Glomerular visceral epithelial cell (primary cell): Measurements from ENCODE around the gene GRHL1.

Source experiments
- DNase-seq: peaks from one replicate; pipeline ENCODE4 v3.0.0-alpha.2; 2016; ENCODE audit errors: extremely low spot score

The GRHL1 gene

DNA sequence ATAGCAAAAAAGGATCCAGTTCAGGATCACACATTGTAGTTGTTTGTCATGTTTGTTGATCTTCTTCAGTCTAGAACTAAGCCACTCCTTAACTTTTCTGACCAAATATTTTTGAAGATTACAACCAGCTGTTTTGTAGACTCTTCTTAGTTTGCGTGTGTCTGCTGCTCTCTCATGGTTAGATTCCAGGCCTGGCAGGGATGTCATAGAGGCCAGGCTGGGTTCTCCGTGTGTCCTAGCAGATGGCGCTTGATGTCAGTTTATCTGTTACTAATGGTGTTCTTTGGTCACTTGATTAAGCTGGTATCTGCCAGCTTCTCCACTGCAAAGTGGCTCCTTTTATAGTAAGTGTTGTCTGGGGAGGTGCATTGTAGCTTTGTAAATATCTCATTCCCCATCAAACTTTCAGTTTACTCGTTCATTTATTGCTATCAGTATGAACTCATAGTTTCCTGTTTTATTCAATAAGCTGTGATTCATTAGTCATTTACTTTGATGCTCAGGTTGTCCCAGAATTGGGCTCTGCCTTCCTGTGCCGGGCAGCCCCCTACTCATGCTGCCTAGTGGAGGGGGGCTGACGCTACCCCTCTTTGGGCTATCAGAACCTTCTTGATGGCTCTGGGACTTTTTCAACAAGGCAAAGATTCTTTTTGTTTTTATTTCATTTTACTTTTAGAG, 42.1 kb downstream of the GRHL1 start:
- no peak for DNase-seq

DNA sequence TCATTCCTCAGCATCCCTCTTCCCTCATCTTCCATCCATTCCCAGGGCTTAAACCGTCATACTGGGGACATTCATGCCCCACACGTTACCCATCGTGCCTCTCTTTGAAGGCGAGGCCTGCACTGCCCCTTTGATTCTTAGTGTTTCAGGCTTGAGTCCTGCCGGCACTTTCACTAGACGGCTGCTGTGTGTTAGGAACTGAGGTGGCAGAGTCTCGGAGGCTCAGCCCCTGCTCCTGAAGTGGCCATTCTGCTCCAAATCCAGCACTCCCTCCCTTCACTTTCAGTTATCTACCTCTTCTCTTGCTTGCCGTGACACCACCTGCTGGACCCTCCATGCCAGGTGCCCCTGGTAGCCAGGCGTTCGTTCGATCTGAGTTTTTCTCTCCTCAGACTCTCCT, 43.0 kb downstream of the GRHL1 start:
- DNase-seq, result no peak

DNA sequence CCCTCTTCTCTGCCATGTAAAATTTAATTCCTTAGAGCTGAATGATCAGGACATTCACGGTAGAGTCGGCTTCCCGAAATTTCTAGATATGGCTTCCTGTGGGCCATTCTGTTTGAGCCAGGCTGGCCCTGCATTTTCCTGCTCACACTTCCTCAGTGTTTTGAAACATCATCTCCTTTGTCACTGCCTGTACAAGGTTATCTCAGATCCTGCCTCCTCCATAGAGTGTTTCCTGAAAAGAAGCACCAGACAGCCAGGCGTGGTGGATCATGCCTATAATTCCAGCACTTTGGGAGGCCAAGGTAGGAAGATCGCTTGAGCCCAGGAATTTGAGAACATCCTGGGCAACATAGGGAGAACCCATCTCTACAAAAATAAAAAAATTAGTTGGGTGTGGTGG, 43.6 kb downstream of the GRHL1 start:
- no peak for DNase-seq

DNA sequence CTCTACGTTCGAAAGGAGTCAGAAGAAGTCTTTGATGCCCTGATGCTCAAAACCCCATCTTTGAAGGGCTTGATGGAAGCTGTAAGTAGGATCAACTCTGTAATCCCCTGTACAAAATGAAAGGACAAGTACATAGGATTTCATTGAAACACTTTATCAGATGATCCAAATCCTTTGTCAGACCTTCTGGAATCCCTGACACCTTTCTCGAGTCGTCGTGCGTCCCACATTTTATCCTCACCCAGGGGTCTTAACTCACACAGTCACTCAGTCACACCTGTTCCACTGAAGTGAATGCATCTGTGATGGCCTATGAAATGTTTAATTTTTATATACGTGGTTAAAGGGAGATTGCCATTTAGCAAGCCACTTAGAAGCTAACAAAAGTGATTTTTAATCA, 44.8 kb downstream of the GRHL1 start:
- DNase-seq, result no peak

DNA sequence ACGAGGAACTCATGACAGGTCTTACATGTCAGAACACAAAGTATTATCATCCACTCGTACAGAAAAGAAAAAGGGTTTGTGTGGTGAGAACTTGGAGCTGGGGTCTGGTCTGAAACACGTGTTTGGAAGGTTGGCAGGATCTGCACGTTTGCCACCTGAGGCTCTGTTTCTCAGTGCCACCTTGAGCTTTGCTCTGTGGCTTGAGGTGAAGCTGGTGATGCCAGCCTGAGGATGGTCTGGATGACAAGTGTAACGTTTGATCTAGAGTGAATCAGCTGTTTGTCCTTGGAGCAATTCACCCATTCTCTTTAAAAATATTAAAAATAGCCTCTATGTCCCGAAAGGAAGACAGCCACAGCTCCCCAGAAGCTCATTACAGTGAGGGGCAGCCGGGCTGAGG, 46.4 kb downstream of the GRHL1 start:
- DNase-seq, result no peak

DNA sequence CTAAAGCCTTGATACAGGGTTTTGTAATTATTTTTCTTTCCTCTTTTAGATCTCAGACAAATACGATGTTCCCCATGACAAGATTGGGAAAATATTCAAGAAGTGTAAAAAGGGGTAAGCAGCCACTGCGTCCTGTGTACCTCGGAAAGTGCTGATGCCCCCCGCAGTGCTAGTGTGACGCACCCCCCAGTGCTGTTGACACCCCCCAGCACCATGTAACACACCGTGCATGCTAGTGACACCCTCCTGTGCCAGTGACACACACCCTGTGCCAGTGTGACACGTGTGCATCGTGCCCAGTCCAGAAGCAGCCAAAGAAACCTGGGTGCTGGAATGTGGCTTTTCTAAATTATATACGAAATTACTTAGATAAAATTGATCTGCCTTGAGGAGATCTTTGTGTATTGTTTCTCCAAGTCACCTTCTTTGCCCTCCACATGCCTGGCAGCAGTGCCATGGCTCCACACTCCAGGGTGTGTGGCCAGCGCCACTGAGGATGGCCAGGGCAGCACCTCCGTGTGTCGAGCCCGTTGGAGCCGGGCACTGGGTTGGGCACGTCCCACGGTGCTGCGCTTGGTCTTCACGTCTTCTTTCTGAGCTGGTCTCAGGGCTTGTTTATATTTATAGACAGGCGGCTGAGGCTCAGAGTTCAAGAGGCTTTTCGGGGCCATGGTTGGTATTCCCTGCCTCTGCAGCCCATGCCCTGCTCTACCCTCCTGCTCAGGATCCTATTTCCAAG, 47.6 kb downstream of the GRHL1 start:
- no peak for DNase-seq

DNA sequence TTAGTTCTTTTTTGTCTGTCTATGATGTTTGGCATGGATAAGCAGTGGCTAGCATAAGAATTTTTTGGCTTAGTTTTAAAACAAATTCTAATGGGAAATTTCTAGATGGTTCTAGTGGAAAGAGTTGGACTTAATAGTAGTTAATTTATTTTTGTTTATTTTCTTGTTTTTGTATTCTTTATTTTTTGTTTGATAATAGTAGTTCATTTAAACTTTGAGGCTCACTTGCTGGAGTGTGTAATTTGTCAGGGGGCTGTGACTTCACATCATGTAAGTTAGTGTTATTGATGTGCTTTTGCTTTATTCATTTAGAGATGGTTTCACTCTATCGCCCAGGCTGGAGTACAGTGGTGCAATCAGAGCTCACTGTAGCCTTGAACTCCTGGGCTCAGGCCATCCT, 48.2 kb downstream of the GRHL1 start:
- no peak for DNase-seq

DNA sequence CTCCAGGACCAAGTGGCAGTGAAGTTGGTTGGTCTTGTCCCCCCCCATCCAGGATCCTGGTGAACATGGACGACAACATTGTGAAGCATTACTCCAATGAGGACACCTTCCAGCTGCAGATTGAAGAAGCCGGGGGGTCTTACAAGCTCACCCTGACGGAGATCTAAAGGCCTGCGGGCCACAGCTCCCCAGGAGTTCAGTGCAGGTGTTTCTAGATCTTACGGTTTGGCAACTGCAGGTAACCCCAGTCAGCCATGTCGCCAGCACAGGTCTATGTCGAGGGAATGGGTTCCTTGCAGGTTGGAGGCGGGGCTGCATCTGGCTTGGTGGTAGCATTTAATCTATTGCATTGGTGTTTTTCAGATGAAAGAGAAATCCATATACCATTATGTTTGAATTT, 49.0 kb downstream of the GRHL1 start:
- DNase-seq, result no peak

DNA sequence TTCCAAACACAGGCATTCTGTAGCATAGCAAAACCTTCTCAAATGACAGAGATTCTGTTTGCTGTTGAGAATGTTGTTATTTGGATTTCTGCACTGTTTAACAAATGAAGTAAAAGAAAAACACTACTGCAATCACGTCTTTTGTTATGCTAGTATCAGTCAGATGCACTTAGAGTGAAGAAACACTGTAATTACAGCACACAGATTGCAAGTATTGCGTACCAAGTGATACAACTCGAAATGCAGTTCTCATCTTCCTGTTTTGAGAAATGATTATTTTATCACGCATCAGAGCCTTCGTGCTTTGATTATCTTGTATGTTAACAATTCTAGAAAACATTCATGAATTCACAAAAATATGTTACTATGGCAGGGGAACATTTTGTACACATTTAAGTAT, 50.1 kb downstream of the GRHL1 start:
- DNase-seq, result no peak

DNA sequence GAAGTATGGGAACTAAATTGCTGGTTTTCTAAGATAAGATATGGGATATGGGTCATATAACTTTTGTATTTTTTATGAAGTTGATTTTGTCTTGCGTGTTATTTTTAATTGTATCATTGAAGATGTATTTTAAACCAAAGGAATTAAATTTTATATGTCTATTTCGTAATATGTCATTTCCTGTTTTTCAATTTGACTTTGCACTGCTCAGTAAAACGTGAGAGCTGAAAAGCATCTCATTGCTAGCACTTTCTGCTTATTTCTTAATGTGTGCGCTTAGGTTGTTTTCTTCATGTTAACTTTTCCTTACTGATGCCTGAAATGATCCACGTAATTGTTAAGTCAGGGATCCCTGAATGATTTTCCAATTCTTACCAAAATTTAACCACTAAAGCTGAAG, 50.6 kb downstream of the GRHL1 start:
- no peak for DNase-seq

DNA sequence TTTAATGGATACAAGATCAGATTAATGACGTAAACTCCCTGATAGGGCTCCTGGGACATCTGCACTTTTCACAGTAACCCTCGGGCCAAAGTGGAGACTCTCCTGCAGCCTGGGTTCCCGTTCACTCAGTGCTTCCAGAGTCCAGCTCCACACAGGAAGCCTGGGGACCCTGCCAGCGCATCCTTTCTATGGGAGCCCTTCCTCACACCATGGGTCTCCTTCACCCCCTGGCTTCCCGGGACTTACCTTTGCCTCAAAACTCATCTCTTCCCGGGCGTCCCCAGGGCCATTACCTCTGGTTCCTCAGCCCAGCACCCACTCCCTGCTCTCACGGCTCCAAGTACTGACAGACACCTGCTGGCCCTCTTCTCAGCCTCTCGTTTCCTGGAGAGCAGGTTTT, 51.2 kb downstream of the GRHL1 start:
- DNase-seq, result no peak

DNA sequence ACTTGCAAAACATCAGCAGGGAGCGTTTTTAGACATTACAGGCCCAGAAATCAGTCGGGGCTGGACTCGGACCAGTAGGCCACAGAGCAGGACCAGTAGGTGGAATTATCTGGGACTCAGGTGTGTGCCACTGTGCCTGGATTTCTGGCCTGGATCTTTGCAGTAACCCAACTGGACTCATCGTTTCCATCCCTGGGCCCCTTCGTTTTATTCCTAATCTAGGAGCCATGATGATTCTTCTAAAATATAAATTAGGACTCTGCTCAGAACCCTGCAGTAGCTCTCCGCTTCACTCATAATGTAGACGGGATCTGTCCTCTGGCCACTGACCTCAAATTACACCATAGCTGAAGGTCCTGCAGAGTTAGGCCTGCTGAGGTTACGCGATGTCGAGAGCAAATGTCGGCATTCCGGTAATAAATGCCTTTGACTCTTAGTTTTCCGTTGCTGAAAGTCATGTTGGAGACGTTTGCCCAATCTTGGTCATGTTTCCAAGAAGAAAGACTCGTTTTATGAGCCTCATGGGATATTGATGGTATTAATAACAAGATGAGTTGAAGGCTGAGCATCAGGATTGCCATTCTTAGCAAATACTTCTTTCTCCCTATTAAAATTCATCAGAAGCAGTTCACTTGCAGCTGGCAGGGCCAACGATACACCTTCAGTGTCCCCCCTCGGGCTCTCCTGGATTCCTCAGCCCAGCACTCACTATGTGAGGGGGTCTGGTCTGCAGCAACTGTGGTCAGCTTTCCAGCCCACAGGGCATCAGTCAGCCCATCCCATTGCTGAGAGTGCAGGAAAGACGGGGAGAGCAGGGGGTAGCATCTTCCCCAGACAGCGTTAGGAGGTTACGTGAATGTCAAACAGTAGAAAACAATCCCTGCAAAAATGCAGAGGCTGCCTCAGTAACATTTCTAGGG, 52.0 kb downstream of the GRHL1 start:
- no peak for DNase-seq

DNA sequence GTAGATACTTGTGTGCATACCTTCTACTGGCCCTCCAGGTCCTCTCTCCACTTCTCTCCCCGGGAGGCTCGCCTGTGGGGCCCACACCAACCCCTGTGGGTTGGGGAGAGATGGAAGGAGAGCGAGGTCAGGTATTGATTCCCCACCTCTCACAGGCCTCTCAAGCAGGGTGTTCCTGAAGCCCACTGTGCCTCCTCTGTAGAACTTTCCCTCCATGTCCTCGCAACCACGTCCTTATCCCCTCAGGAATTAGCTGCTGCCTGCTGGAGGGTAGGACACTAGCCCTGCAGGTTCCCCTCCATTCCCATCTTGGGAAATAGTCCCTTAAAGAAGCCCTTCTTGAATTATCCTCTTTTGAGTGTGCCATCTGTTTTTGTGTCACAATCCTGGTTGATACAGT, 52.9 kb downstream of the GRHL1 start:
- DNase-seq, result no peak

DNA sequence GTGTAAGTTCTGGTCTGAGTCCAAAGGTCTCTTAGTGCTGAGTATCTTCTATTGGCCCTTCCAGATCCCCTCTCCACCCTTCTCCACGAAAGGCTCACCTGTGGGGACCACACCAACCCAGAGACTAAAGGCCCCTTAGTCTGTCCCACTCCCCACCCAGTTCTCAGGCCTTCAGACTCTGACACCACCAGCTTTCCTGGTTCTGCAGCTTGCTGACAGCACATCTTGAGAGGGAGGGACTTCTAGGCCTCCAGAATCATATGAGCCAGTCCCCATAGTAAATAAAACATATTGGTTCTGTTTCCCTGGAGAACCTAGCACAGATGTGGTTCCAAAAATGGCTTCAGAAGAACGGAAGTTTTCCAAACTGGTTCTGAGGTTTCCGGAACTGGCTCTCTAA, 53.3 kb downstream of the GRHL1 start:
- DNase-seq, result no peak

DNA sequence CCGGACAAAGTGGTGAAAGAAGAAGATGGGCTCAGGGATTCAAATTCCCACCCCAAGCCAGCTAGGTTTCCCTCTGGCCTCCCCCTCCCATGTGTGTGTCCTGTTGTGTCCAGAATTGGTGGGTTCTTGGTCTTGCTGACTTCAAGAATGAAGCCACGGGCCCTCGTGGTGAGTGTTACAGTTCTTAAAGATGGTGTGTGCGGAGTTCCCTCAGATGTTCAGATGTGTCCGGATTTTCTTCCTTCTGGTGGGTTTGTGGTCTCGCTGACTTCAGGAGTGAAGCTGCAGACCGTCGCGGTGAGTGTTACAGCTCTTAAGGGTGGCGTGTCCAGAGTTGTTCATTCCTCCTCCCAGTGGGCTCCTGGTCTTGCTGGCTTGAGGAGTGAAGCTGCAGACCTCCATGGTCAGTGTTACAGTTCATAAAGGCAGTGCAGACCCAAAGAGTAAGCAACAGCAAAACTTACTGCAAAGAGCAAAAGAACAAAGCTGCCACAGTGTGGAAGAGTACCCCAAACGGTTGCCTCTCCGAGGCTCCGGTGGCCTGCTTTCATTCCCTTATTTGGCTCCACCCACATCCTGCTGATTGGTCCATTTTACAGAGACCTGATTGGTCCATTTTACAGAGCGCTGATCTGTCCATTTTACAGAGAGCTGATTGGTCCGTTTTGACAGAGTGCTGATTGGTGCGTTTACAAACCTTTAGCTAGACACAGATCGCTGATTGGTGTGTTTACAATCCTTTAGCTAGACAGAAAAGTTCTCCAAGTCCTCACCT, 54.2 kb downstream of the GRHL1 start:
- no peak for DNase-seq

DNA sequence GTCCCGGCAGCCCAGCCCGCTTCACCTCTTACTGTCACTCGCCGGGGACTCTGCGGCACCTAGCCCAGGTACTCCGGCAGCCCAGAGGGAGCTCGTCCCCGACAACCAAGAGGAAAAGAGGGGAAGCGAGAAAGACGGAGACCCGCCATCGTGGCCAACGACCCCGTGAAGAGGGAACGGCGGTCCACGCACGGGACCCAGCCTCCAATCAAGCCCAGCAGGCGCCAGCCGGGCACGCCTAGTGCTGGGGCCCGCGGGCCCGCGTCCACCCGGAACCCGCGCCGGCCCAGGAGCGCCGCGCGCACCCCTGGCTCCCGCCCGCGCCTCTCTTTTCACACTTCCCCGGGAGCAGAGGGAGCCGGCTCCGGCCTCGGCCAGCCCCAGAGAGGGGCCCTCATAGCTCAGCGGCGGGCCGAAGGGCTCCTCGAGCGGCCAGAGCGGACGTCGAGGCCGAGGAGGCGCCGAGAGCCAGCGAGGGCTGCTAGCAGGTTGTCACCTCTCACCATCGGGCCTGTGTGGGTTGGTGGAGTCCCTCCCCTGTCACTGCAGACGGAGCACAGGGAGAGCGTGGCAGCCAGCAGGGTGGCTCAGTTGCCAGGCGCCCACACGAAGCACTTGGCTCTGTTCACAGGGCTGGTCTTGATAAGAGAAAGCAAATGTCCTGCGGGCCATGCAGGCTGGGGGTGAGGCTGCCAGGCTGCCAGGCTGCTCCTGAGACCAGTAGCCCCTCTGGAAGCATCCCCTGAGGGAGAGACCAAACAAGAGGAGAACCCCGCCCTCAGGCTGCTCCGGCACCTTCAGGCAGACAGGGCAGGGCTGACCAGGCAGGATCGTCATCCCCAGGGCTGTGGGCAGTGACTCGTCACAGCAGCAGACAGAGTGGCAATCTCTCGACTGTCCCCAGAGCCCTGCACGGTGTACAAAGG, 55.0 kb downstream of the GRHL1 start:
- no peak for DNase-seq

DNA sequence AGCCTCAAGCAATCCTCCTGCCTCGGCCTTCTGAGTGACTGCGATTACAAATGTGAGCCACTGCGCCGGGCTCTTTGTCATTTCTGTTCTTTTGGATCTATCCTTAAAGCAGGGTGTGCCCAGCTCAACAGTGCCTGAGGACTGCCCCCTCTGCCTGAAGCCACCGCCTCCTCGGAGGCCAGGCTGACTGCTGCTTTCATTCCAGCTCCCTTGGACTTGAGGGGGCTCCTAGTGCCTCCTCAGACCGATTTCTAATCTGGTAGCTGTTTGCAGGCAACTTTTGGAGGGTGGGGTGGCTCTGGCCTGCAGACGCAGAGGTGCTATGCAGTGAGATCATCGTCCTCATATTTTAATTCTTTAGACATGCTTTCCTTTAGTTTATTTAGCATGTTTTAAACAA, 55.9 kb downstream of the GRHL1 start:
- no peak for DNase-seq

DNA sequence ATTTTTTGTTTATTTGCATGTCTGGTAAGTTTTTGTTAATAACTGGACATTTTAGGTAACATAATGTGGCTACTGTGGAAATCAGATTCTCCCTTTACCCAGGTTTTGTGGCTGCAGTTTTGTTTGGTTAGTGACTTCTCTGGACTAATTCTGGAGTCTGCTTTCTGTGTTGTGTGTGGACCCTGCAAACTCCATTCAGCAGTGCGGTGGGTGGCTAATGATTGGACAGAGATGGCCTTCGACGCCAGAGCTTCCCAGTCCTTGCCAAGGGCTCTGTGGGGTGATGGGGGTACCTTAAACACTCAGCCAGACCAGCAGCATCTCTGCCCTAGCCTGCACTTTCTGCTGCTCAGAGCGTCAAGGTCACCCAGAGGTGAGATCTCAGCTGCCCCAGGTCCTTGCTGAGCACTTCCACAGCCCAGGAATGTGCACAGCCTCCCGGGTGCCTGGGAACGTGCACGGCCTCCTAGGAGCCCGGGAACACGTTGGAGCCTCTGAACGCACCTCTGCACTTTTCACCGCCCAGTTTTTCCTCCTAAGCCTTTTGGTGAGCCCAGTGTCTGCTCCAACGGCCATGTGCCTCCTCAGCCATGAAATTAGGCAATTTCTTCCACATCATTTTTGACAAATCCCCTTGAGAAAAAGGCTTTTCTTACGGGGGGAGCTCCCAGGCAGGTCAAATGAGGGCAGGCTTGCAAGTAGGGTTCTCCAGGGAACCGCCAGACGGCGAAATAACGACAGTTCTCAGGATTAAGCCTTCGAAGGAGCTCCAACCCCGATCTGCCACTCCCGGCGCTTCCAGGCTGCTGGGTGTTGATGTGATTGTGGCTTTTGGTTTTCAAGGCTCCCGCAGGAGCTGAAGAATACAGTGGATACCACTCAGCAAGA, 56.7 kb downstream of the GRHL1 start:
- DNase-seq, result no peak

DNA sequence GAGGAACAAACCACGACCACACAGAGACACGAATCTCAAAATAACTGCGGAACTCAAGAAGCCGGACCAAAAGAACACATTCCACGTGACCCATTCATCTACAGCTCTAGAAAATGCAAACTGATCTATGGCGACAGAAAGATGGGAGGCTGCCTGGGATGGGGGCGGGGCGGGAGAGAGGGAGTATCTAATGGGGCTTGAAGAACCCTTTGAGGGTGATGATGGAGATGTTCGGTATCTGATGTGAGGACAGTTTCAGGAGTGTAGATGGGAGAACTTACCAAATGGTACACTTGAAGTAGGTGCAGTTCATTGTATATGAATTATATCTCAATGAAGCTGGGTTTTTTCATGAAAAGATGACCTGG, 57.3 kb downstream of the GRHL1 start:
- DNase-seq, result no peak

DNA sequence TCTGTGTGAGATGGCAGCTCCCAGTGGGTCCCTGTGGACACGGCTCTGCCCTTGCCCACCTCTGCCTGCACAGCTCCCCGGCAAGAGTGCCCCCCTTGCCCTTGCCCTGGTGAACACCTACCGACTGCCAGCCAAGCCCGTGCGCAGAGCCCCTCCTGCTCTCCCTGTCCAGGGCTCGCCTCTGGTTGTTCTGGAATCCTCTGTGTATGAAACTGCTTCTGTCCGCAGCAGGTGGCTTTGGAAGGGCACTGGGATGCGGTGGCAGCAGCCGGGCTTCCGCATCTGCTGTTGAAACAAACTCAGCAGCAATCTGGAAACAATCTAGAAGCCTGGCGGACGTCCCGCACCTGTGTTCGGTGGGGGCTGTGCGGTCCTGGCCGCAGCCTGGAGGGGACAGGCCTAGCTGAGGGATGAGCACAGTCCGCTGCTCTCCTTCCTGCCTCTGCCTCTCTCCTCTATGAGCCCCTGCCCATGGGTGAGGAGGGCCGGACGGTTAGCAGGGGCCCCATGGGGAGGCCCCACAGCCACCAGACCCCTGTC, 57.8 kb downstream of the GRHL1 start:
- no peak for DNase-seq
